Astrocyte of the spinal cord (primary cell): ENCODE data around the gene PTPMT1.
"Not testable (repeated sequence)": the region's sequence is repeated elsewhere in the genome, so short reads cannot be mapped to it uniquely, and the experiment has no call there.

Experiments
- DNase-seq: peaks from one replicate; pipeline ENCODE4 v3.0.0; 2011; ENCODE audit warnings: low read depth, low spot score
- H3K4me3 ChIP-seq: 2 replicates; pipeline ENCODE4 v1.5.1; 2011; ENCODE audit warnings: low read depth, mild to moderate bottlenecking, low read length, moderate library complexity
- in situ Hi-C: cut with HindIII; loops from 2 replicates; pipeline ENCODE4 v1.10.0; 2017; ENCODE audit warnings: low sequenced_read_pairs
- TF ChIP-seq, protein P1 (sequence below): IDR thresholded peaks from 2 replicates; pipeline ENCODE4 v1.5.1; 2012; ENCODE audit warnings: low read depth, mild to moderate bottlenecking, low read length, inconsistent platforms

The PTPMT1 gene

DNA sequence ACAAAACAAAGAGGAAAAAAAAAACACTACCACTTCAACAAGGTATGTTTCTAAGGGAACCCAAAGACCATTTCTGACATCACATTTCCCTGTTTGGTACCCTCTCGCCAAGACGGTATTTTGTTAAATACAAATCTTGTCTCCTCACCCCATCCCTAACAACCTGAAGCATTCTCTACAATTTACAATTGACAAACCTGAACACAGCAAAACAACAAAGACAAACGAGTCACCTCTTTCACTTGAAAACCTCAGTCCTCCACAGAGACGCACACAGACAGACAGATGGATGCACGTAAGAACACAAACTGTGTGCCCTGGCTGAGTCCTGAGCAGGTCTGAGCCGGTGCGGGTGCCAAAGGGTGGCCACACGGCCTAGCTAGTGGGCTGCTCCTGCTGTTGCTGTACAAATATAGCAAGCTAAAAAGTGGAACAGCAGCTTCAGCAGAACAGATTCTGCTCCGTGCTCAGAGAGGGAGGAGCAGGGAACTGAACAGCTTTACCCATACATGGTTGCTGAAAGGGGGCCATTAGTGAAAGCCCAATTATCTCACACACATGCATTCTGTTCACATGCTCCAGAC lies 41.0 kb upstream of the PTPMT1 start:
- in situ Hi-C loops = no loop called here
- TF ChIP-seq, protein P1, sequence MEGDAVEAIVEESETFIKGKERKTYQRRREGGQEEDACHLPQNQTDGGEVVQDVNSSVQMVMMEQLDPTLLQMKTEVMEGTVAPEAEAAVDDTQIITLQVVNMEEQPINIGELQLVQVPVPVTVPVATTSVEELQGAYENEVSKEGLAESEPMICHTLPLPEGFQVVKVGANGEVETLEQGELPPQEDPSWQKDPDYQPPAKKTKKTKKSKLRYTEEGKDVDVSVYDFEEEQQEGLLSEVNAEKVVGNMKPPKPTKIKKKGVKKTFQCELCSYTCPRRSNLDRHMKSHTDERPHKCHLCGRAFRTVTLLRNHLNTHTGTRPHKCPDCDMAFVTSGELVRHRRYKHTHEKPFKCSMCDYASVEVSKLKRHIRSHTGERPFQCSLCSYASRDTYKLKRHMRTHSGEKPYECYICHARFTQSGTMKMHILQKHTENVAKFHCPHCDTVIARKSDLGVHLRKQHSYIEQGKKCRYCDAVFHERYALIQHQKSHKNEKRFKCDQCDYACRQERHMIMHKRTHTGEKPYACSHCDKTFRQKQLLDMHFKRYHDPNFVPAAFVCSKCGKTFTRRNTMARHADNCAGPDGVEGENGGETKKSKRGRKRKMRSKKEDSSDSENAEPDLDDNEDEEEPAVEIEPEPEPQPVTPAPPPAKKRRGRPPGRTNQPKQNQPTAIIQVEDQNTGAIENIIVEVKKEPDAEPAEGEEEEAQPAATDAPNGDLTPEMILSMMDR = no peak
- peak; percentile 26 for DNase-seq
- H3K4me3 ChIP-seq = peak overlapping the region; percentile 10

- DNase-seq, in situ Hi-C loops: not testable (repeated sequence)
Observed at GRCh38 chr11:47526032-47526431, 39.4 kb upstream of the PTPMT1 start.

DNA sequence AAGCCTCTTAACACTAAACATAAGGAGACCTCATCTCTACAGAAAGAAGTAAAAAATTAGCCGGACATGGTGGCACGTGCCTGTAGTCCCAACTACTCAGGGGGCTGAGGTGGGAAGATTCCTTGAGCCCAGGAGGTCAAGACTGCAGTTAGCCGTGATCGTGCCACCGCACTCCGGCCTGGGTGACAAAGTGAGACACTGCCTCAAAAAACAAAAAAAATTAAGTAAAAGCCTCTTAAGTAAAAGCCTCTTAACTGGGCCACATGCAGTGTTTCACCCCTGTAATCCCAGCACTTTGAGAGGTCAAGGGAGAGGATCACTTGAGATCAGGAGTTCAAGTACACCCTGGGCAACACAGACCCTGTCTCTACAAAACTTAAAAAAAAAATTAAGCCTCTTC lies 38.2 kb upstream of the PTPMT1 start:
- TF ChIP-seq, protein P1 = no peak
- no peak for DNase-seq
- in situ Hi-C loops = no loop called here
- no peak overlapping the region for H3K4me3 ChIP-seq

More at GRCh38 chr11:47526032-47526431, 39.4 kb upstream of the PTPMT1 start:
- H3K4me3 ChIP-seq = not testable (repeated sequence)

DNA sequence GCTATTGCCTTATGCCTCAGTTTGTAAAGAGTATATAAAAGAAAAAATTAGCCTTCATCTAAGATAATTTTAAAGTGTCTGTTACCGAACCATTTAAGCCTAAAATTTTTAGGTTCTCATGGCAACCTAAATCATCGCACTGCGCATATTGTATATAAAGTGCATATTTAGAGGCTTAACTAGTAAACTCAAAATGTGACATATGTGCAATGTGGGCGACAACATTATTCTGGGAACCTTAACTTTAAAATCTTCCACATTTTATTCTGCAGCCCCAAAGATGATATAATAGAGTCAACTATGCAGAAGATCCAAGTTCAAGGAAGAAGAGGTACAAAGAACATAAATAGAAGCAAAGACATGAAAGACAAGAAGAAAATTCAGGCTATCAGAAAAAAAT lies 35.4 kb upstream of the PTPMT1 start:
- in situ Hi-C loops = no loop called here
- no peak overlapping the region for H3K4me3 ChIP-seq
- DNase-seq = no peak
- TF ChIP-seq, protein P1 = no peak

- H3K4me3 ChIP-seq, in situ Hi-C loops, DNase-seq: not testable (repeated sequence)
Observed at GRCh38 chr11:47530721-47531120, 34.7 kb upstream of the PTPMT1 start.

DNA sequence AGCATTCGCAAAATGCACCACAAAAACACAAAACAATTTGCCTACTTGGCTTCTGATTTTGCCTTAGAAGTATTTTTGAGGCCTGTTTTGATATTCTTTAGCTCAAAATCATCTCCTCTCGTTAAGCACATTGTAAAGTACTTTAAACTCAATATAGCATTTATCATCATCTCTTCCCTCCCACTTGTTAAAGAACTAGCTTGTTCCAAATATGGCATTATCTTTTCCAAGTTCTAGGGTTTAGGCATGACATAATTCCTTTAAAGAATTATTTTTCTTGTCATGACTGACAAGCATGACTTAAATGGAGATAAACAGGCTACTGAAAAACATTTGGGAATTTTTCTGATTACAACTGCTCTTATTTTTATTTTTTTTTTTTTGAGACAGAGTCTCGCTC lies 33.7 kb upstream of the PTPMT1 start:
- DNase-seq = no peak
- in situ Hi-C loops = no loop called here

DNA sequence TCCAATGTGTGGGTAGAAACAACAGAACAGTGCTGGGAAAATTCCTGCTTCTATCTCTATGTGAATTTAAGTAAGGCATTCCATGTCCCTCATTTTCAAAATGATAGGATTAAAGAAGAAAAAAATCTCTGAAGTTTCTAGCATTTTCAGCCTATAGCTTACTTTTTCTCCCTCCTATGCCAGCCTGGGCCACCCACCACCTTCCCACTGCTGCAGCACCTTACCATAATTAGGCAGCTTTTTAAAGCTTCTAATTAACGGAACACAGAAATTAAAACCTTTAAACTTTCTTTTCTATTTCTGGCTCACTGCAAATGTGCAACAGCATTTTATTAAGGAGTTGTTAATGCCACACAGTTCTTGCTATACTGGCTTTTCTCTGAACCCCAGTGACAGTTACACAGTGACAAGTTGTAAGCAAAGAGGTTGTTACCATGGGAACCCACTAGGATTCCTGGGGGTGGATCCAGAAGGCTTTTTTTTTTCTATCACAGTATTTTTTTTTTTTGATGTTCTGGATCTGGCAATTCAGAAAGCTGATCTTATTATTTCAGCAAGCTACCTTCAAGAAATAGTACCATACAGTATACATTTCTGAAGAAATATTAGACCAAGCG lies 32.7 kb upstream of the PTPMT1 start:
- TF ChIP-seq, protein P1 = no peak
- DNase-seq = no peak
- in situ Hi-C loops = no loop called here
- H3K4me3 ChIP-seq = no peak overlapping the region

More for the DNA sequence above, 33.7 kb upstream of the PTPMT1 start:
- H3K4me3 ChIP-seq = no peak overlapping the region
- TF ChIP-seq, protein P1 = no peak
